Measurements from ENCODE around the gene MYZAP. TPM values are rescaled to one million over a fixed set of nuclear protein-coding genes. Genes with fewer than 3 reads are reported as not detected.
A peak's percentile ranks its signal among the peaks of the same experiment; 100 is the strongest.

Gene MYZAP
- total and polyA plus RNA-seq, 2 experiments from 2014 or later, result 143 to 175 TPM

GRCh38 chr15:57556040-57556439 is 35.7 kb upstream of the MYZAP start:
- peaks cover 32% of the 10 kb centered on the region for H3K4me1 ChIP-seq (ENCODE audit: low read depth)
- peak overlapping the region; percentile 26 for H3K27ac ChIP-seq
- peaks cover 11% of the 10 kb centered on the region for H3K36me3 ChIP-seq
- H3K4me3 ChIP-seq, result no peak overlapping the region
- no peak for DNase-seq (ENCODE audit: low read depth in 1 of 2, low spot score in 1 of 2)
- no peak for TF ChIP-seq CTCF (IDR thresholded peaks at IDR 0.05; ENCODE audit: low read depth, low read length)
- no peaks in the 10 kb centered on the region for H3K27me3 ChIP-seq
- H3K9me3 ChIP-seq (ENCODE audit: low read depth), result no peaks in the 10 kb centered on the region

- no peak overlapping the region for H3K27ac ChIP-seq
- TF ChIP-seq CTCF (IDR thresholded peaks at IDR 0.05; ENCODE audit: low read depth, low read length), result no peak
- no peak overlapping the region for H3K4me3 ChIP-seq
- peaks cover 4% of the 10 kb centered on the region for H3K36me3 ChIP-seq
- no peak for DNase-seq (ENCODE audit: low read depth in 1 of 2, low spot score in 1 of 2)
- no peaks in the 10 kb centered on the region for H3K9me3 ChIP-seq (ENCODE audit: low read depth)
- no peaks in the 10 kb centered on the region for H3K27me3 ChIP-seq
- peaks cover 32% of the 10 kb centered on the region for H3K4me1 ChIP-seq (ENCODE audit: low read depth)
Measured at GRCh38 chr15:57557267-57557666, 34.4 kb upstream of the MYZAP start.

- Histone ChIP-seq H3K4me3 (no peak overlapping the region), H3K4me1 (ENCODE audit: low read depth) (peaks cover 35% of the 10 kb centered on the region), H3K36me3 (no peaks in the 10 kb centered on the region), H3K27ac (no peak overlapping the region), H3K27me3 (no peaks in the 10 kb centered on the region), H3K9me3 (ENCODE audit: low read depth) (no peaks in the 10 kb centered on the region)
- no peak for DNase-seq (ENCODE audit: low read depth in 1 of 2, low spot score in 1 of 2)
- no peak for TF ChIP-seq CTCF (IDR thresholded peaks at IDR 0.05; ENCODE audit: low read depth, low read length)
Measured at GRCh38 chr15:57557810-57558209, 33.9 kb upstream of the MYZAP start.

- Histone ChIP-seq H3K36me3 (no peaks in the 10 kb centered on the region), H3K4me3 (no peak overlapping the region), H3K27ac (no peak overlapping the region), H3K9me3 (ENCODE audit: low read depth) (no peaks in the 10 kb centered on the region), H3K27me3 (no peaks in the 10 kb centered on the region), H3K4me1 (ENCODE audit: low read depth) (peaks cover 27% of the 10 kb centered on the region)
- DNase-seq (ENCODE audit: low read depth in 1 of 2, low spot score in 1 of 2), result peak; percentile 46 to 65
- peak; percentile 89 for TF ChIP-seq CTCF (IDR thresholded peaks at IDR 0.05; ENCODE audit: low read depth, low read length)
Measured at GRCh38 chr15:57559875-57560274, 31.8 kb upstream of the MYZAP start.

- H3K36me3 ChIP-seq, result no peaks in the 10 kb centered on the region
- peak; percentile 82 to 86 for DNase-seq (ENCODE audit: low read depth in 1 of 2, low spot score in 1 of 2)
- peak; percentile 89 for TF ChIP-seq CTCF (IDR thresholded peaks at IDR 0.05; ENCODE audit: low read depth, low read length)
- no peak overlapping the region for H3K4me3 ChIP-seq
- peak overlapping the region; percentile 6 for H3K27ac ChIP-seq
- peaks cover 19% of the 10 kb centered on the region for H3K4me1 ChIP-seq (ENCODE audit: low read depth)
- H3K27me3 ChIP-seq, result no peaks in the 10 kb centered on the region
- no peaks in the 10 kb centered on the region for H3K9me3 ChIP-seq (ENCODE audit: low read depth)
Measured at GRCh38 chr15:57561041-57561711, 30.5 kb upstream of the MYZAP start.

Measured in cardiac muscle cell (in vitro differentiated cells and primary cell).